ENCODE results near the gene MIPEP. TPM values are rescaled to one million over a fixed set of nuclear protein-coding genes. Genes with fewer than 3 reads are reported as not detected.

The MIPEP gene
- polyA plus RNA-seq, 1 donor (not counting 4 experiments of a cell fraction or from before 2014, with no cell fraction given): 35.0 TPM

- H4K20me1 ChIP-seq (ENCODE audit: control insufficient read depth, extremely low read depth, insufficient read depth, low read length): no peaks in the 10 kb centered on the region
- no peak overlapping the region for H3K9ac ChIP-seq (ENCODE audit: control insufficient read depth, extremely low read depth, insufficient read depth, low read length)
- no peak overlapping the region for H2AFZ ChIP-seq (ENCODE audit: control insufficient read depth, low read length)
- no peaks in the 10 kb centered on the region for H3K9me1 ChIP-seq (ENCODE audit: control insufficient read depth, extremely low read depth, insufficient read depth, low read length)
- dilution Hi-C loops (cut with MboI; ENCODE audit: extremely low pct_ligation_motif_present, low sequenced_read_pairs): no loop called here
- H3K27ac ChIP-seq (ENCODE audit: control insufficient read depth, insufficient read depth, low read length): no peak overlapping the region
- TF ChIP-seq EZH2 (IDR thresholded peaks at IDR 0.05; ENCODE audit: low read length): no peak
- TF ChIP-seq, protein P1, sequence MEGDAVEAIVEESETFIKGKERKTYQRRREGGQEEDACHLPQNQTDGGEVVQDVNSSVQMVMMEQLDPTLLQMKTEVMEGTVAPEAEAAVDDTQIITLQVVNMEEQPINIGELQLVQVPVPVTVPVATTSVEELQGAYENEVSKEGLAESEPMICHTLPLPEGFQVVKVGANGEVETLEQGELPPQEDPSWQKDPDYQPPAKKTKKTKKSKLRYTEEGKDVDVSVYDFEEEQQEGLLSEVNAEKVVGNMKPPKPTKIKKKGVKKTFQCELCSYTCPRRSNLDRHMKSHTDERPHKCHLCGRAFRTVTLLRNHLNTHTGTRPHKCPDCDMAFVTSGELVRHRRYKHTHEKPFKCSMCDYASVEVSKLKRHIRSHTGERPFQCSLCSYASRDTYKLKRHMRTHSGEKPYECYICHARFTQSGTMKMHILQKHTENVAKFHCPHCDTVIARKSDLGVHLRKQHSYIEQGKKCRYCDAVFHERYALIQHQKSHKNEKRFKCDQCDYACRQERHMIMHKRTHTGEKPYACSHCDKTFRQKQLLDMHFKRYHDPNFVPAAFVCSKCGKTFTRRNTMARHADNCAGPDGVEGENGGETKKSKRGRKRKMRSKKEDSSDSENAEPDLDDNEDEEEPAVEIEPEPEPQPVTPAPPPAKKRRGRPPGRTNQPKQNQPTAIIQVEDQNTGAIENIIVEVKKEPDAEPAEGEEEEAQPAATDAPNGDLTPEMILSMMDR (optimal IDR thresholded peaks at IDR 0.05 in 1 of 3, IDR thresholded peaks at IDR 0.05 in 1 of 3, conservative IDR thresholded peaks at IDR 0.05 in 1 of 3; ENCODE audit: extremely low read depth in 1 of 3, insufficient read depth in 2 of 3, low read length in 3 of 3): no peak
- H3K4me1 ChIP-seq (ENCODE audit: control insufficient read depth, extremely low read depth, insufficient read depth, low read length): no peaks in the 10 kb centered on the region
- DNase-seq (ENCODE audit: low read depth, low spot score) (no peak), FAIRE-seq (no peak)
- no peaks in the 10 kb centered on the region for H3K9me3 ChIP-seq (ENCODE audit: control insufficient read depth, low read depth, low read length)
- no peak overlapping the region for H3K4me3 ChIP-seq (ENCODE audit: control insufficient read depth in 2 of 3, extremely low read depth in 1 of 3, insufficient read depth in 2 of 3, low read depth in 1 of 3, low read length in 3 of 3)
- H3K79me2 ChIP-seq (ENCODE audit: control insufficient read depth, insufficient read depth, low read length): no peaks in the 10 kb centered on the region
- H3K4me2 ChIP-seq (ENCODE audit: control insufficient read depth, extremely low read depth, insufficient read depth, low read depth, low read length): no peak overlapping the region
- no peaks in the 10 kb centered on the region for H3K27me3 ChIP-seq (ENCODE audit: control insufficient read depth, extremely low read depth, insufficient read depth, low read length)
- H3K36me3 ChIP-seq (ENCODE audit: control insufficient read depth in 2 of 2, extremely low read depth in 1 of 2, insufficient read depth in 2 of 2, low read length in 2 of 2): no peaks in the 10 kb centered on the region
These were observed 200.9 kb downstream of the MIPEP start for GRCh38 chr13:23688336-23688735.

DNA sequence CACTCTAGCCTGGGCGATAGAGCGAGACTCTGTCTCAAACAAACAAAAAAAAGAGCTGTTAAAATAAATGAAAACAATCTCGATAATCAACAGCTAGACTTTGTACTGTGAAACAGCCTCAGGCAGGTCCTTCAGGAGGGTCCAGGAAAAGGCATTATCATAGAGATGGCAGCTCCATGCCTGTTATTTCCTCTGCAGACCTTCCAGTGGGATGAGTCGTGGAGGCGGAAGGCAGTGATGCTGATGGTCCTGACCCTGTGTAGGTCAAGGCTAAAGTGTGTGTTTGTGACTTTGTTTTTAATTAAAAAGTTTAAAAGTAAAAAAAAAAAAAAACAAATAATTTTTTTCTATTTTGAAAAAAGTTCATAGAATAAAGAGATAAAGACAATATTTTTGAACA, 201.6 kb downstream of the MIPEP start:
- DNase-seq (ENCODE audit: low read depth, low spot score) (no peak), FAIRE-seq (no peak)
- H3K4me1 ChIP-seq (ENCODE audit: control insufficient read depth, extremely low read depth, insufficient read depth, low read length): no peaks in the 10 kb centered on the region
- no peaks in the 10 kb centered on the region for H3K9me1 ChIP-seq (ENCODE audit: control insufficient read depth, extremely low read depth, insufficient read depth, low read length)
- dilution Hi-C loops (cut with MboI; ENCODE audit: extremely low pct_ligation_motif_present, low sequenced_read_pairs): no loop called here
- H3K4me2 ChIP-seq (ENCODE audit: control insufficient read depth, extremely low read depth, insufficient read depth, low read depth, low read length): no peak overlapping the region
- H3K79me2 ChIP-seq (ENCODE audit: control insufficient read depth, insufficient read depth, low read length): no peaks in the 10 kb centered on the region
- no peak overlapping the region for H3K27ac ChIP-seq (ENCODE audit: control insufficient read depth, insufficient read depth, low read length)
- TF ChIP-seq EZH2 (IDR thresholded peaks at IDR 0.05; ENCODE audit: low read length): no peak
- TF ChIP-seq, protein P1 (optimal IDR thresholded peaks at IDR 0.05 in 1 of 3, IDR thresholded peaks at IDR 0.05 in 1 of 3, conservative IDR thresholded peaks at IDR 0.05 in 1 of 3; ENCODE audit: extremely low read depth in 1 of 3, insufficient read depth in 2 of 3, low read length in 3 of 3): no peak
- no peak overlapping the region for H3K4me3 ChIP-seq (ENCODE audit: control insufficient read depth in 2 of 3, extremely low read depth in 1 of 3, insufficient read depth in 2 of 3, low read depth in 1 of 3, low read length in 3 of 3)
- no peaks in the 10 kb centered on the region for H4K20me1 ChIP-seq (ENCODE audit: control insufficient read depth, extremely low read depth, insufficient read depth, low read length)
- H3K9me3 ChIP-seq (ENCODE audit: control insufficient read depth, low read depth, low read length): no peaks in the 10 kb centered on the region
- no peaks in the 10 kb centered on the region for H3K27me3 ChIP-seq (ENCODE audit: control insufficient read depth, extremely low read depth, insufficient read depth, low read length)
- no peak overlapping the region for H2AFZ ChIP-seq (ENCODE audit: control insufficient read depth, low read length)
- H3K36me3 ChIP-seq (ENCODE audit: control insufficient read depth in 2 of 2, extremely low read depth in 1 of 2, insufficient read depth in 2 of 2, low read length in 2 of 2): no peaks in the 10 kb centered on the region
- no peak overlapping the region for H3K9ac ChIP-seq (ENCODE audit: control insufficient read depth, extremely low read depth, insufficient read depth, low read length)
